Measurements from ENCODE around the gene KCNJ9. TPM values are rescaled to one million over a fixed set of nuclear protein-coding genes. Genes with fewer than 3 reads are reported as not detected.

Gene KCNJ9
- total RNA-seq, 2 donors from 2014 or later = 0.95 TPM; not detected in 1

GRCh38 chr1:160096274-160097116, 15.2 kb downstream of the KCNJ9 start:
- TF ChIP-seq, protein P1, sequence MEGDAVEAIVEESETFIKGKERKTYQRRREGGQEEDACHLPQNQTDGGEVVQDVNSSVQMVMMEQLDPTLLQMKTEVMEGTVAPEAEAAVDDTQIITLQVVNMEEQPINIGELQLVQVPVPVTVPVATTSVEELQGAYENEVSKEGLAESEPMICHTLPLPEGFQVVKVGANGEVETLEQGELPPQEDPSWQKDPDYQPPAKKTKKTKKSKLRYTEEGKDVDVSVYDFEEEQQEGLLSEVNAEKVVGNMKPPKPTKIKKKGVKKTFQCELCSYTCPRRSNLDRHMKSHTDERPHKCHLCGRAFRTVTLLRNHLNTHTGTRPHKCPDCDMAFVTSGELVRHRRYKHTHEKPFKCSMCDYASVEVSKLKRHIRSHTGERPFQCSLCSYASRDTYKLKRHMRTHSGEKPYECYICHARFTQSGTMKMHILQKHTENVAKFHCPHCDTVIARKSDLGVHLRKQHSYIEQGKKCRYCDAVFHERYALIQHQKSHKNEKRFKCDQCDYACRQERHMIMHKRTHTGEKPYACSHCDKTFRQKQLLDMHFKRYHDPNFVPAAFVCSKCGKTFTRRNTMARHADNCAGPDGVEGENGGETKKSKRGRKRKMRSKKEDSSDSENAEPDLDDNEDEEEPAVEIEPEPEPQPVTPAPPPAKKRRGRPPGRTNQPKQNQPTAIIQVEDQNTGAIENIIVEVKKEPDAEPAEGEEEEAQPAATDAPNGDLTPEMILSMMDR (IDR thresholded peaks at IDR 0.05) = no peak
- Histone ChIP-seq H3K27me3 (replicated peaks; ENCODE audit: insufficient read depth) (no peaks in the 10 kb centered on the region), H3K4me3 (peak overlapping the region; percentile 79), H3K27ac (peak overlapping the region; percentile 39 to 89), H3K36me3 (peaks cover 25% of the 10 kb centered on the region), H3K4me1 (ENCODE audit: control insufficient read depth in 1 of 2, low read depth in 2 of 2) (peaks cover 26 to 50% of the 10 kb centered on the region in 2 donors), H3K9me3 (no peaks in the 10 kb centered on the region)
- no peak for DNase-seq (ENCODE audit: low spot score)
- no peak for ATAC-seq (ENCODE audit: insufficient number of reproducible peaks, low FRiP score, low read depth)

GRCh38 chr1:160097151-160097910, 16.0 kb downstream of the KCNJ9 start:
- DNase-seq (ENCODE audit: low spot score) (no peak), ATAC-seq (ENCODE audit: insufficient number of reproducible peaks, low FRiP score, low read depth) (no peak)
- Histone ChIP-seq H3K4me1 (ENCODE audit: control insufficient read depth in 1 of 2, low read depth in 2 of 2) (peaks cover 27 to 59% of the 10 kb centered on the region in 2 donors), H3K36me3 (peaks cover 17% of the 10 kb centered on the region), H3K27me3 (replicated peaks; ENCODE audit: insufficient read depth) (no peaks in the 10 kb centered on the region), H3K27ac (peak overlapping the region; percentile 89), H3K4me3 (peak overlapping the region; percentile 79), H3K9me3 (no peaks in the 10 kb centered on the region)
- TF ChIP-seq, protein P1 (IDR thresholded peaks at IDR 0.05) = no peak

DNA sequence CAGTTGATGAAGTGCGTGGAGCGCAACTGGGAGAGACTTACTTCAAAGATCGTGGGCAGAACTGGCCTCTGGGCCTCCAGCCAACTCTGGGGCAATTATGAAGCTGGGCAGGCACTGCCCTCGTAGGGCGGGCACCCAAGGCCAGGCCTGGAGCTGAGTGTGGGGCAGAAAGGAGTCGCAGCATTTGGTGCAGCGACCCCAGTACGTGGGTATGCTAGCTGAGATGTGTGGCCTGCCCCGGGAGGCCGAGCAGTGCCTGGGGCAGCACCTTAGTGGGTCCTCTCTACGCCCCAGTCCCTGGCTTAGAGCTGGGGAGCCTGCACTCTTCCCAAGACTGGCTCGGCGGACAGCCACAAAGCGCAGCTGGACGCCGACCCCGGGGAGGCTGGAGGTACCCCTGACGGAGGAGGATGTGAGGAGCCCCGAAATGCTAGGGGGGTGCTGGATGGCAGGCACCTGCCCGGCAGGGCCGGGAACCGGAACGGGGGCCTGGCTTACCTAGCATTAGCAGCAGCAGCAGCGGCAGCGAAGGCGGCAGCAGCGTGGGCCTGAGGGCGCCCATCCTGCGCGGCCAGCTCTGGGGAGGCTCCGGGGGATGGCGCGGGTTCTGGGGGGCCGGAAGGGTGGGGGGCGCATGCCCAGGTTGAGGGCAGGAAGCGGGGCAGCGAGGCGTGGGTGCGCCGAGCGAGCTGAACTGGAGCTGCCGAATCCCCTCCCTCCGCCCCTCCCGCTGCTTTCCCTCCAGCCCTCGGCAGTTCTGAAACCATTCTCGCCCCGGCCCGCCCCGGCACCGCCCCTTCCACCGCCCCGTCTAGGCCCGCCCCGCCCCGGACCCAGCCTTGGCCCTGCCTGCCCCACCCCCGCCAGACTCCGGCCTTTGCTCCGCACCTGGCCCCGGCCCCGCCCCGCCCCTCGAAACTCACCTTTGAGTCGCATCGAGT, 16.8 kb downstream of the KCNJ9 start, which contains the start of gene IGSF8:
Gene IGSF8 (minus strand): TSS at position 709 of the 941 bp plus-strand sequence. CDS start 147 bp downstream, at position 562.
- H3K27ac ChIP-seq = peak within 1 kb of the TSS; percentile 97 to 98
- TF ChIP-seq, protein P1 (IDR thresholded peaks at IDR 0.05) = no peak
- DNase-seq (ENCODE audit: low spot score) (peak; percentile 73), ATAC-seq (ENCODE audit: insufficient number of reproducible peaks, low FRiP score, low read depth) (peak; percentile 67)
- H3K36me3 ChIP-seq = peaks cover 8% of the 10 kb centered on the region
- peak within 1 kb of the TSS; percentile 80 for H3K4me3 ChIP-seq
- H3K9me3 ChIP-seq = no peaks in the 10 kb centered on the region
- peaks cover 30 to 67% of the 10 kb centered on the region in 2 donors for H3K4me1 ChIP-seq (ENCODE audit: control insufficient read depth in 1 of 2, low read depth in 2 of 2)
- H3K27me3 ChIP-seq (replicated peaks; ENCODE audit: insufficient read depth) = no peaks in the 10 kb centered on the region

DNA sequence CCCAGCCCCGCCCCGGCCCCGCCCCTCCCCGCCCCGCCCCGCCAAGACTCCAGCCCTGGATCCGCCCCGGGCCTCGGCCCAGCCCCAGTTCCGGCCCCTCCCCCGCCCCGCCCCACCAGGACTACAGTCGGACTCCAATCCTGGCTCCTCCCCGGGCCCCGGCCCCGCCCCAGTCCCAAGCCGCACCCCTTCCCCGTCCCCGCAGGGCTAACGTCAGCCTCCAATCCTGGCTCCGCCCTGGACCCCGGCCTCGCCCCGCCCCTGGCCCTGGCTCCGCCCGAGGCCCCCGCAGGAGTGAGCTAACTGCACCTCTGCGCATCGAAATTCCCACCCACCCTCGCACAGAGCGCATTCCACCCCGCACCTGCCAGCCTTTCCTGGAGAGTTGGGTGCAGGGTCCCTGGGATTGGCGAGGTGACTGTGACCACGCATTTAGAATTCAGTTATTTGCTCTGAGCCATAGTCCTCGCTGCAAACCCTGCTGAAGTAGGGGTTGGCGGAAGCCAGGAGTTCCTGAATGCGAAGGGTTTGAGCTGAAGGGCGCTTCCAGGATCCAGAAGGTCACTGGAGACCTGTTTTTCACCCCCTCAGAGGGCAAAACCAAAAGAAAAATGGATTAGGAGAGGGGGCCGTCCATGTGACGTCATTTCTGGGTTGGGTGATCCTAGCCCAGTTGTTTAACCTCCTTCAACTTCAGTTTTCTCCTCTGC, 17.7 kb downstream of the KCNJ9 start:
- peak; percentile 60 for ATAC-seq (ENCODE audit: insufficient number of reproducible peaks, low FRiP score, low read depth)
- TF ChIP-seq, protein P1 (IDR thresholded peaks at IDR 0.05) = no peak
- H3K4me1 ChIP-seq (ENCODE audit: control insufficient read depth in 1 of 2, low read depth in 2 of 2) = peaks cover 32 to 71% of the 10 kb centered on the region in 2 donors
- H3K36me3 ChIP-seq = peaks cover under 1% of the 10 kb centered on the region
- peak overlapping the region; percentile 97 to 98 for H3K27ac ChIP-seq
- DNase-seq (ENCODE audit: low spot score) = peak; percentile 88
- H3K27me3 ChIP-seq (replicated peaks; ENCODE audit: insufficient read depth) = no peaks in the 10 kb centered on the region
- peak overlapping the region; percentile 80 for H3K4me3 ChIP-seq
- no peaks in the 10 kb centered on the region for H3K9me3 ChIP-seq

All from thoracic aorta (tissue), 2 donors.